Endothelial cell of umbilical vein (primary cell): ENCODE results near the gene TRIM61. TPM values are rescaled to one million over a fixed set of nuclear protein-coding genes. Genes with fewer than 3 reads are reported as not detected.
"Not testable (repeated sequence)": the region's sequence is repeated elsewhere in the genome, so short reads cannot be mapped to it uniquely, and the experiment has no call there.

ENCODE experiments used
- BruUV-seq: library from RNA; stranded (reverse); fragments of 400-500 nt; replicated peaks from 2 replicates; lab custom pipeline; 2021; lab: Mats Ljungman, UMichigan
- CTCF ChIA-PET: fragments of 300-600, 350-600 bp; sonication (Branson Sonifier 250); formaldehyde crosslinking; loops from one replicate; lab custom pipeline; 2021; ENCODE audit warnings: antibody characterized with exemption, inconsistent platforms; lab: Charles Lee
- POLR2A ChIA-PET: fragments of 300-600, 350-600 bp; sonication (Branson Sonifier 250); formaldehyde crosslinking; loops from one replicate; lab custom pipeline; 2021; ENCODE audit warnings: antibody characterized with exemption, inconsistent platforms; lab: Charles Lee
- DNase-seq: peaks from one replicate; pipeline ENCODE4 v3.0.0-alpha.2; 2011; ENCODE audit warnings: low read depth, low spot score
- FAIRE-seq: peaks from 2 replicates; lab custom pipeline; 2011; peaks lifted over from hg19 to GRCh38; lab: Jason Lieb, UNC
- H2AFZ ChIP-seq: 2 replicates; pipeline ENCODE4 v1.6.0; 2012; ENCODE audit warnings: low read depth, low read length, control low read depth, inconsistent platforms
- H3K27ac ChIP-seq: 2 replicates; pipeline ENCODE4 v1.5.1; 2011; ENCODE audit warnings: low read depth, mild to moderate bottlenecking, control low read depth, low read length, moderate library complexity; ENCODE audit not compliant: insufficient read depth
- H3K27me3 ChIP-seq, 2 experiments: 2 replicates each; pipeline versions ENCODE4 v1.6.0 to v1.6.1; 2011; ENCODE audit warnings: low read length in 2 of 2, mixed read lengths in 1 of 2; ENCODE audit not compliant: control insufficient read depth in 2 of 2, insufficient read depth in 2 of 2
- H3K36me3 ChIP-seq, 2 experiments: 2 replicates in 1 of 2; 3 replicates in 1 of 2; pipeline ENCODE4 v1.5.1; 2011; ENCODE audit warnings: low read length in 2 of 2, mild to moderate bottlenecking in 1 of 2, moderate library complexity in 1 of 2; ENCODE audit not compliant: control insufficient read depth in 2 of 2, insufficient read depth in 2 of 2; ENCODE audit errors: extremely low read depth in 1 of 2
- H3K4me1 ChIP-seq: 3 replicates; pipeline ENCODE4 v1.5.1; 2011; ENCODE audit warnings: mild to moderate bottlenecking, low read length; ENCODE audit not compliant: control insufficient read depth, insufficient read depth; ENCODE audit errors: extremely low read depth
- H3K4me2 ChIP-seq: 2 replicates; pipeline ENCODE4 v1.6.1; 2011; ENCODE audit warnings: low read length, control low read depth, mixed read lengths; ENCODE audit not compliant: insufficient read depth
- H3K4me3 ChIP-seq, 3 experiments: fragments of 200-600 bp in 1 of 3; sonication (generic), shearing (Covaris generic) in 1 of 3; replicated peaks in 1 of 3; 2 replicates each; pipeline ENCODE4 v1.5.1; 2011 to 2016; ENCODE audit warnings: control low read depth in 3 of 3, low read length in 3 of 3, mild to moderate bottlenecking in 2 of 3, inconsistent platforms in 1 of 3, low read depth in 1 of 3, moderate library complexity in 1 of 3; ENCODE audit not compliant: insufficient read depth in 1 of 3
- H3K79me2 ChIP-seq: 2 replicates; pipeline ENCODE4 v1.6.0; 2012; ENCODE audit warnings: low read length, inconsistent platforms; ENCODE audit not compliant: control insufficient read depth, insufficient read depth
- H3K9ac ChIP-seq: replicated peaks from 2 replicates; pipeline ENCODE3; 2011; ENCODE audit warnings: low read length, control low read depth; ENCODE audit not compliant: insufficient read depth; ENCODE audit errors: extremely low read depth
- H3K9me1 ChIP-seq: replicated peaks from 3 replicates; pipeline ENCODE4 v1.6.0; 2011; ENCODE audit warnings: mild to moderate bottlenecking, low read length; ENCODE audit not compliant: control insufficient read depth, insufficient read depth; ENCODE audit errors: extremely low read depth
- H3K9me3 ChIP-seq: replicated peaks from 2 replicates; pipeline ENCODE4 v1.5.1; 2012; ENCODE audit warnings: low read length, inconsistent platforms; ENCODE audit not compliant: control insufficient read depth, insufficient read depth
- H4K20me1 ChIP-seq: replicated peaks from 2 replicates; pipeline ENCODE3; 2011; ENCODE audit warnings: mild to moderate bottlenecking, low read length; ENCODE audit not compliant: control insufficient read depth, insufficient read depth; ENCODE audit errors: extremely low read depth
- EZH2 ChIP-seq: IDR thresholded peaks from 2 replicates; pipeline ENCODE4 v1.6.1; 2012; ENCODE audit warnings: borderline replicate concordance, low read depth, mild to moderate bottlenecking, moderate library complexity, low read length, inconsistent platforms; ENCODE audit not compliant: severe bottlenecking
- FOS ChIP-seq: IDR thresholded peaks from 2 replicates; pipeline ENCODE4 v1.6.1; 2011; ENCODE audit warnings: mild to moderate bottlenecking, low read length, moderate library complexity, borderline replicate concordance; ENCODE audit not compliant: insufficient read depth
- GATA2 ChIP-seq: IDR thresholded peaks from 2 replicates; pipeline ENCODE4 v1.7.0; 2011; ENCODE audit warnings: low read depth, mild to moderate bottlenecking, moderate library complexity, mixed read lengths, low read length; ENCODE audit not compliant: insufficient read length, insufficient read depth
- JUN ChIP-seq: IDR thresholded peaks from 2 replicates; pipeline ENCODE4 v1.6.1; 2011; ENCODE audit warnings: borderline replicate concordance, low read depth; ENCODE audit not compliant: insufficient read length, insufficient read depth
- MAX ChIP-seq: IDR thresholded peaks from 2 replicates; pipeline ENCODE4 v1.6.1; 2011; ENCODE audit not compliant: insufficient read depth, insufficient read length
- MYC ChIP-seq: IDR thresholded peaks from one replicate; pipeline ENCODE4 v1.6.1; 2011; ENCODE audit warnings: mild to moderate bottlenecking, low read depth, low read length
- POLR2A ChIP-seq: IDR thresholded peaks from 2 replicates; pipeline ENCODE4 v1.6.1; 2012; ENCODE audit warnings: low read depth, mild to moderate bottlenecking, control low read depth, low read length
- POLR2AphosphoS5 ChIP-seq: IDR thresholded peaks from 2 replicates; pipeline ENCODE4 v1.6.1; 2012; ENCODE audit warnings: low read depth, mild to moderate bottlenecking, control low read depth, low read length, moderate library complexity; ENCODE audit not compliant: insufficient read depth
- dilution Hi-C: fragments of 300-500 bp; cut with MboI; formaldehyde crosslinking; loops from one replicate; pipeline ENCODE4 v1.15.0; 2019; ENCODE audit warnings: low sequenced_read_pairs; ENCODE audit not compliant: extremely low pct_ligation_motif_present
- intact Hi-C: fragments of 100-400 bp; cut with micrococcal nuclease; formaldehyde crosslinking; loops from one replicate; pipeline ENCODE4 v1.10.0; 2022
- polyA plus RNA-seq, 4 experiments: library from polyadenylated mRNA; depleted of rRNA in 3 of 4; stranded (reverse) in 3 of 4; unstranded in 1 of 4; fragments of >200 nt; gene quantifications; 2 replicates each; pipeline versions ENCODE4 v1.2.1 to v1.2.3, GENCODE V29; 2011 to 2012; ENCODE audit warnings: missing spikeins in 1 of 4
- total RNA-seq: library from RNA; stranded (reverse); gene quantifications from 2 replicates; pipeline ENCODE4 v1.2.3, GENCODE V29; 2021
- TF ChIP-seq, protein P1 (sequence below), 2 donors: IDR thresholded peaks; 1 replicate in 1 of 2; 2 replicates in 1 of 2; pipeline ENCODE4 v1.5.1; 2011; ENCODE audit warnings: low read length in 2 of 2, mild to moderate bottlenecking in 2 of 2, moderate library complexity in 2 of 2, control low read depth in 1 of 2, inconsistent platforms in 1 of 2, low read depth in 1 of 2; ENCODE audit not compliant: insufficient read depth in 1 of 2; ENCODE audit errors: extremely low read depth in 1 of 2

The TRIM61 gene
- total and polyA plus RNA-seq, 2 donors (not counting 3 experiments of a cell fraction or from before 2014, with no cell fraction given): 0.22 TPM; not detected in 1

GRCh38 chr4:164937576-164938270 lies 39.7 kb downstream of the TRIM61 start:
- no peaks in the 10 kb centered on the region for H4K20me1 ChIP-seq
- BruUV-seq: no TSS peak
- H3K79me2 ChIP-seq: no peaks in the 10 kb centered on the region
- ChIA-PET CTCF (no interaction called here), POLR2A (no interaction called here)
- intact Hi-C loops (no loop called here), dilution Hi-C loops (no loop called here)
- no peaks in the 10 kb centered on the region for H3K4me1 ChIP-seq
- no peaks in the 10 kb centered on the region for H3K36me3 ChIP-seq
- no peaks in the 10 kb centered on the region for H3K27me3 ChIP-seq
- FAIRE-seq (no peak), DNase-seq (no peak)
- no peak overlapping the region for H3K4me2 ChIP-seq
- no peak overlapping the region for H3K4me3 ChIP-seq
- H3K27ac ChIP-seq: no peak overlapping the region
- no peak overlapping the region for H3K9ac ChIP-seq
- TF ChIP-seq MYC: no peak
- no peak for TF ChIP-seq FOS
- TF ChIP-seq, protein P1, sequence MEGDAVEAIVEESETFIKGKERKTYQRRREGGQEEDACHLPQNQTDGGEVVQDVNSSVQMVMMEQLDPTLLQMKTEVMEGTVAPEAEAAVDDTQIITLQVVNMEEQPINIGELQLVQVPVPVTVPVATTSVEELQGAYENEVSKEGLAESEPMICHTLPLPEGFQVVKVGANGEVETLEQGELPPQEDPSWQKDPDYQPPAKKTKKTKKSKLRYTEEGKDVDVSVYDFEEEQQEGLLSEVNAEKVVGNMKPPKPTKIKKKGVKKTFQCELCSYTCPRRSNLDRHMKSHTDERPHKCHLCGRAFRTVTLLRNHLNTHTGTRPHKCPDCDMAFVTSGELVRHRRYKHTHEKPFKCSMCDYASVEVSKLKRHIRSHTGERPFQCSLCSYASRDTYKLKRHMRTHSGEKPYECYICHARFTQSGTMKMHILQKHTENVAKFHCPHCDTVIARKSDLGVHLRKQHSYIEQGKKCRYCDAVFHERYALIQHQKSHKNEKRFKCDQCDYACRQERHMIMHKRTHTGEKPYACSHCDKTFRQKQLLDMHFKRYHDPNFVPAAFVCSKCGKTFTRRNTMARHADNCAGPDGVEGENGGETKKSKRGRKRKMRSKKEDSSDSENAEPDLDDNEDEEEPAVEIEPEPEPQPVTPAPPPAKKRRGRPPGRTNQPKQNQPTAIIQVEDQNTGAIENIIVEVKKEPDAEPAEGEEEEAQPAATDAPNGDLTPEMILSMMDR (IDR thresholded peaks at IDR 0.05; ENCODE audit: extremely low read depth in 1 of 2, insufficient read depth in 1 of 2, low read depth in 1 of 2, low read length in 2 of 2): no peak
- TF ChIP-seq MAX: no peak
- TF ChIP-seq GATA2: no peak
- TF ChIP-seq EZH2: no peak
- no peak for TF ChIP-seq JUN
- TF ChIP-seq POLR2AphosphoS5: no peak
- TF ChIP-seq POLR2A: no peak
- H2AFZ ChIP-seq: no peak overlapping the region
- no peaks in the 10 kb centered on the region for H3K9me1 ChIP-seq
- H3K9me3 ChIP-seq: no peaks in the 10 kb centered on the region

DNA sequence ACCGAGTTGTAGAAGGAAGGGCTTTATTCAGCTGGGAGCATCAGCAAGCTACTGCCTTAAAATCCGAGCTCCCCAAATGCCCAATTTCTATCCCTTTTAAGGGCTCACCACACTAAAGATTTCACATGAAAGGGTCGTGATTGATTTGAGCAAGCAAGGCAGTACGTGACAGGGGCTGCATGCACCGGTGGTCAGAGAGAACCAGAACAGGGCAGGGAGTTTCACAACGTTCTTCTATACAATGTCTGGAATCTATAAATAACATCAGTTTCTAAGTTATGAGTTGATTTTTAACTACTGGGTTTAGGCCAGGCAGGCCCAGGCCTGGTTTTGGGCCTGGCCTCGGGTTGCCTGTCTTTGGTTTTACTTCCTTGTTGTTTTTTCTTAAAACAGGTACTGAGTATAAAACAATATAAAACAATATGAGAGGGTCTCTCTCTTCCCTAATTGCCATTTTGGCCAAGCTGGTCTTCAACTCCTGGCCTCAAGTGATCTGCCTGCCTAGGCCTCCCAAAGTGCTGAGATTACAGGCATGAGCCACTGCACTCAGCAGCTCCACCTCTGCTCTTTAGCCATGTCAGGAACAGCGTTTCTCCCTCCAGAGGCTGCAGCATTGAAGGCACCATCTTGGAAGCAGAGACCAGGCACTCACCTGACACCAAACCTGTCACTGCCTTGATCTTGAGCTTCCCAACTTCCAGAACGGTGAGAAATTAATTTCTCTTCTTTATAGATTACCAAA lies 41.4 kb downstream of the TRIM61 start:
- H3K9me3 ChIP-seq, DNase-seq, H3K4me1 ChIP-seq, H3K79me2 ChIP-seq, intact Hi-C loops, H3K4me2 ChIP-seq, H2AFZ ChIP-seq, H3K27me3 ChIP-seq, FAIRE-seq, H3K9me1 ChIP-seq, dilution Hi-C loops, POLR2A ChIA-PET, H3K36me3 ChIP-seq, H3K9ac ChIP-seq, H3K4me3 ChIP-seq, CTCF ChIA-PET, H4K20me1 ChIP-seq, H3K27ac ChIP-seq, BruUV-seq: not testable (repeated sequence)
